HepG2 (cell line): ENCODE measurements around the gene GNG12. TPM values are rescaled to one million over a fixed set of nuclear protein-coding genes. Genes with fewer than 3 reads are reported as not detected.

Experiments
- ATAC-seq: fragments of 200-7000 bp; cut with Tn5 transposase; 3 replicates; pipeline ENCODE4 v1.9.1; 2020; ENCODE audit warnings: mild to moderate bottlenecking, moderate library complexity
- BruUV-seq: library from RNA; stranded (reverse); fragments of 400-500 nt; replicated peaks from 2 replicates; lab custom pipeline; 2021; lab: Mats Ljungman, UMichigan
- CTCF ChIA-PET: fragments of 300-600 bp; formaldehyde crosslinking; extraction: SDS; loops from one replicate; lab custom pipeline; 2021; ENCODE audit warnings: low total read pairs, inconsistent platforms, low intra/inter-chr PET ratio; lab: Yijun Ruan, JAX
- POLR2A ChIA-PET: fragments of 350-600 bp; sonication (Branson Sonifier 250); formaldehyde crosslinking; loops from one replicate; lab custom pipeline; 2020; ENCODE audit warnings: antibody characterized with exemption, inconsistent platforms; lab: Yijun Ruan, JAX
- DNase-seq: peaks from one replicate; pipeline ENCODE4 v3.0.0-alpha.2; 2015; ENCODE audit warnings: low spot score
- FAIRE-seq: peaks from 3 replicates; lab custom pipeline; 2011; peaks lifted over from hg19 to GRCh38; lab: Jason Lieb, UNC
- H2AFZ ChIP-seq: one replicate; pipeline ENCODE4 v1.6.1; 2011; ENCODE audit warnings: low read length, inconsistent platforms
- H3K27ac ChIP-seq: fragments of 300-600 bp; 3 replicates; pipeline ENCODE4 v1.8.0; 2011; ENCODE audit warnings: mixed run types, mild to moderate bottlenecking, mixed read lengths, low read length, inconsistent platforms; ENCODE audit not compliant: insufficient read depth; ENCODE audit errors: extremely low read length
- H3K27me3 ChIP-seq, 2 experiments: fragments of 200-600 bp in 1 of 2; 2 replicates in 1 of 2; 3 replicates in 1 of 2; pipeline versions ENCODE4 v1.6.0 to v1.8.0; 2011; ENCODE audit warnings: low read length in 2 of 2, mild to moderate bottlenecking in 2 of 2, moderate library complexity in 2 of 2, inconsistent platforms in 1 of 2; ENCODE audit not compliant: insufficient read depth in 2 of 2, control insufficient read depth in 1 of 2
- H3K36me3 ChIP-seq, 2 experiments: fragments of 200-600 bp in 1 of 2; replicated peaks in 1 of 2; 2 replicates in 1 of 2; 3 replicates in 1 of 2; pipeline versions ENCODE4 v1.5.1 to v1.8.0; 2011; ENCODE audit warnings: low read length in 2 of 2, inconsistent platforms in 1 of 2; ENCODE audit not compliant: insufficient read depth in 2 of 2, control insufficient read depth in 1 of 2
- H3K4me1 ChIP-seq: 2 replicates; pipeline ENCODE4 v1.5.1; 2012; ENCODE audit warnings: low read length, inconsistent platforms; ENCODE audit not compliant: insufficient read depth
- H3K4me2 ChIP-seq: 2 replicates; pipeline ENCODE4 v1.6.0; 2011; ENCODE audit warnings: low read depth, low read length, inconsistent platforms
- H3K4me3 ChIP-seq, 3 experiments: fragments of 200-600 bp in 1 of 3; sonication (generic), shearing (Covaris generic) in 1 of 3; replicated peaks in 1 of 3; 2 replicates each; pipeline ENCODE4 v1.5.1; 2011 to 2016; ENCODE audit warnings: low read length in 3 of 3, inconsistent platforms in 2 of 3, low read depth in 2 of 3, mild to moderate bottlenecking in 2 of 3, control low read depth in 1 of 3, mixed read lengths in 1 of 3; ENCODE audit not compliant: insufficient read depth in 1 of 3
- H3K79me2 ChIP-seq: one replicate; pipeline ENCODE4 v1.6.1; 2011; ENCODE audit warnings: low read length, inconsistent platforms; ENCODE audit not compliant: insufficient read depth
- H3K9ac ChIP-seq: 2 replicates; pipeline ENCODE4 v1.6.0; 2011; ENCODE audit warnings: mild to moderate bottlenecking, low read depth, low read length, inconsistent platforms; ENCODE audit not compliant: insufficient read depth
- H3K9me3 ChIP-seq: 2 replicates; pipeline ENCODE4 v1.5.1; 2012; ENCODE audit warnings: mild to moderate bottlenecking, low read length
- H4K20me1 ChIP-seq: 2 replicates; pipeline ENCODE4 v1.6.0; 2011; ENCODE audit warnings: inconsistent platforms, mild to moderate bottlenecking, low read length, moderate library complexity; ENCODE audit not compliant: insufficient read depth
- CERS6 ChIP-seq: sonication (generic); formaldehyde crosslinking; IDR thresholded peaks from 2 replicates; pipeline ENCODE4 v1.5.0; 2020; ENCODE audit warnings: missing genetic modification reagents
- GFI1 ChIP-seq: sonication (generic); formaldehyde crosslinking; IDR thresholded peaks from 2 replicates; pipeline ENCODE4 v1.5.0; 2020; ENCODE audit warnings: missing genetic modification reagents, mild to moderate bottlenecking, borderline replicate concordance
- NFE2 ChIP-seq: sonication (generic); formaldehyde crosslinking; IDR thresholded peaks from 2 replicates; pipeline ENCODE4 v1.4.0; 2020; ENCODE audit warnings: missing genetic modification reagents
- NRL ChIP-seq: sonication (generic); formaldehyde crosslinking; IDR thresholded peaks from 2 replicates; pipeline ENCODE4 v1.5.0; 2020; ENCODE audit warnings: missing genetic modification reagents, mild to moderate bottlenecking, moderate library complexity, borderline replicate concordance
- SMARCE1 ChIP-seq: fragments of 450-650 bp; IDR thresholded peaks from 2 replicates; pipeline ENCODE4 v1.6.1; 2017; ENCODE audit warnings: borderline replicate concordance
- SP2 ChIP-seq: sonication (generic); formaldehyde crosslinking; IDR thresholded peaks from 2 replicates; pipeline ENCODE4 v1.5.1; 2020; ENCODE audit warnings: mild to moderate bottlenecking, missing genetic modification reagents
- ZFP36 ChIP-seq: fragments of 150-350 bp; IDR thresholded peaks from 2 replicates; pipeline ENCODE4 v1.6.1; 2018; ENCODE audit warnings: borderline replicate concordance, low read length, low read depth; ENCODE audit not compliant: partially characterized antibody
- ZIK1 ChIP-seq: sonication (generic); formaldehyde crosslinking; IDR thresholded peaks from 2 replicates; pipeline ENCODE4 v1.5.0; 2020; ENCODE audit warnings: mild to moderate bottlenecking, low read depth, missing genetic modification reagents, borderline replicate concordance
- ZKSCAN5 ChIP-seq: sonication (generic); formaldehyde crosslinking; IDR thresholded peaks from 2 replicates; pipeline ENCODE4 v1.5.1; 2020; ENCODE audit warnings: mild to moderate bottlenecking, missing genetic modification reagents
- ZNF17 ChIP-seq: sonication (generic); formaldehyde crosslinking; IDR thresholded peaks from 2 replicates; pipeline ENCODE4 v1.5.0; 2020; ENCODE audit warnings: mild to moderate bottlenecking, missing genetic modification reagents
- ZNF430 ChIP-seq: sonication (generic); formaldehyde crosslinking; IDR thresholded peaks from 2 replicates; pipeline ENCODE4 v1.9.0; 2021; ENCODE audit warnings: mild to moderate bottlenecking, missing genetic modification reagents
- ZNF441 ChIP-seq: sonication (generic); formaldehyde crosslinking; IDR thresholded peaks from 2 replicates; pipeline ENCODE4 v1.7.0; 2021; ENCODE audit warnings: missing genetic modification reagents, borderline replicate concordance
- ZNF468 ChIP-seq: sonication (generic); formaldehyde crosslinking; IDR thresholded peaks from 2 replicates; pipeline ENCODE4 v1.8.0; 2022; ENCODE audit warnings: mild to moderate bottlenecking, moderate library complexity, missing genetic modification reagents
- ZXDC ChIP-seq: sonication (generic); formaldehyde crosslinking; IDR thresholded peaks from 2 replicates; pipeline ENCODE4 v1.5.0; 2020; ENCODE audit warnings: mild to moderate bottlenecking, missing genetic modification reagents
- in situ Hi-C: cut with HindIII; loops from 2 replicates; pipeline ENCODE4 v1.10.0; 2017; ENCODE audit warnings: low pct_unique_long_range_greater_than_20kb; ENCODE audit not compliant: extremely low pct_ligation_motif_present
- intact Hi-C: fragments of 100-400 bp; cut with micrococcal nuclease; formaldehyde crosslinking; loops from one replicate; pipeline ENCODE4 v1.10.0; 2022; ENCODE audit not compliant: unreplicated experiment
- polyA plus RNA-seq, 8 experiments: library from polyadenylated mRNA; depleted of rRNA in 3 of 8; stranded (reverse) in 7 of 8; unstranded in 1 of 8; fragments of >200 nt; fragmentation: Illumina TruSeq in 4 of 8; extraction: Trizol in 4 of 8; gene quantifications; 2 replicates each; pipeline versions ENCODE4 v1.2.1 to v1.2.3, GENCODE V29; 2011 to 2016; ENCODE audit warnings: low read depth in 4 of 8, missing spikeins in 1 of 8, mixed read lengths in 1 of 8; ENCODE audit not compliant: insufficient read depth in 1 of 8
- total RNA-seq, 5 experiments: library from RNA; depleted of rRNA; stranded (reverse); fragments of >200 nt; fragmentation: Illumina TruSeq; extraction: Trizol; gene quantifications; 2 replicates each; pipeline ENCODE4 v1.2.3, GENCODE V29; 2016; ENCODE audit warnings: low read depth in 1 of 5
- TF ChIP-seq, protein P1 (sequence below): sonication (generic); formaldehyde crosslinking; IDR thresholded peaks from 2 replicates; pipeline ENCODE4 v1.5.1; 2020; ENCODE audit warnings: mild to moderate bottlenecking, missing genetic modification reagents, moderate library complexity

Gene GNG12
- total and polyA plus RNA-seq, 2 of the 13 experiments (the other 11 are each of a cell fraction or from before 2014, with no cell fraction given): 0.11 TPM

DNA sequence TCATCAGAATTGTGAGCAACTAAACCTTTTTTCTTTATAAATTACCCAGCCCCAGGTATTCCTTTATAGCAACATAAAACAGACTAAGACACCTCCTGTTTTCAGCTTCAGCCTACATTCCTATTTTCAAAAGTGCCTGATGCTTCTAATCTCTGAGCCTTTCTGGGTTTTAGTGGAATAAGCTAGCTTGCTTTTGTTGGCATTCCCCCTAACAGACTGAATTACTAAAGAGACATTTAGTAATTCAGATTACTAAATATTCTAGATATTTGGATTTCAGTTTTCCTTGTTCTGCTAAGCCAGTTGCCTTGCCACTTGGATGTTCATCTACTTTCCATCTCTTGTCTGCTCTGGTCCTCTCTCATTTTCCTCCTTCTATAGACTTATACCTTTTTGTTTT is 10.5 kb upstream of the GNG12 start:
- Histone ChIP-seq H3K9me3 (no peaks in the 10 kb centered on the region), H3K79me2 (no peaks in the 10 kb centered on the region), H3K4me3 (no peak overlapping the region), H2AFZ (no peak overlapping the region), H3K4me2 (no peak overlapping the region), H3K9ac (no peak overlapping the region), H3K27me3 (no peaks in the 10 kb centered on the region; a peak in 1 of 5 replicates), H3K27ac (no peak overlapping the region), H3K4me1 (no peaks in the 10 kb centered on the region), H4K20me1 (no peaks in the 10 kb centered on the region; the same call in 1 of the 2 replicates), H3K36me3 (no peaks in the 10 kb centered on the region)
- in situ Hi-C loops (no loop called here), intact Hi-C loops (no loop called here)
- FAIRE-seq (no peak), DNase-seq (no peak), ATAC-seq (no peak)
- TF ChIP-seq ZNF468 (CRISPR knock-in tag) (no peak), ZIK1 (CRISPR knock-in tag) (no peak), ZFP36 (no peak), SMARCE1 (no peak), NRL (no peak), CERS6 (no peak), ZXDC (CRISPR knock-in tag) (no peak), ZNF430 (no peak), GFI1 (CRISPR knock-in tag) (no peak), SP2 (no peak), ZKSCAN5 (CRISPR knock-in tag) (no peak), NFE2 (CRISPR knock-in tag) (no peak), ZNF441 (CRISPR knock-in tag) (no peak), ZNF17 (CRISPR knock-in tag) (no peak)
- TF ChIP-seq, protein P1, sequence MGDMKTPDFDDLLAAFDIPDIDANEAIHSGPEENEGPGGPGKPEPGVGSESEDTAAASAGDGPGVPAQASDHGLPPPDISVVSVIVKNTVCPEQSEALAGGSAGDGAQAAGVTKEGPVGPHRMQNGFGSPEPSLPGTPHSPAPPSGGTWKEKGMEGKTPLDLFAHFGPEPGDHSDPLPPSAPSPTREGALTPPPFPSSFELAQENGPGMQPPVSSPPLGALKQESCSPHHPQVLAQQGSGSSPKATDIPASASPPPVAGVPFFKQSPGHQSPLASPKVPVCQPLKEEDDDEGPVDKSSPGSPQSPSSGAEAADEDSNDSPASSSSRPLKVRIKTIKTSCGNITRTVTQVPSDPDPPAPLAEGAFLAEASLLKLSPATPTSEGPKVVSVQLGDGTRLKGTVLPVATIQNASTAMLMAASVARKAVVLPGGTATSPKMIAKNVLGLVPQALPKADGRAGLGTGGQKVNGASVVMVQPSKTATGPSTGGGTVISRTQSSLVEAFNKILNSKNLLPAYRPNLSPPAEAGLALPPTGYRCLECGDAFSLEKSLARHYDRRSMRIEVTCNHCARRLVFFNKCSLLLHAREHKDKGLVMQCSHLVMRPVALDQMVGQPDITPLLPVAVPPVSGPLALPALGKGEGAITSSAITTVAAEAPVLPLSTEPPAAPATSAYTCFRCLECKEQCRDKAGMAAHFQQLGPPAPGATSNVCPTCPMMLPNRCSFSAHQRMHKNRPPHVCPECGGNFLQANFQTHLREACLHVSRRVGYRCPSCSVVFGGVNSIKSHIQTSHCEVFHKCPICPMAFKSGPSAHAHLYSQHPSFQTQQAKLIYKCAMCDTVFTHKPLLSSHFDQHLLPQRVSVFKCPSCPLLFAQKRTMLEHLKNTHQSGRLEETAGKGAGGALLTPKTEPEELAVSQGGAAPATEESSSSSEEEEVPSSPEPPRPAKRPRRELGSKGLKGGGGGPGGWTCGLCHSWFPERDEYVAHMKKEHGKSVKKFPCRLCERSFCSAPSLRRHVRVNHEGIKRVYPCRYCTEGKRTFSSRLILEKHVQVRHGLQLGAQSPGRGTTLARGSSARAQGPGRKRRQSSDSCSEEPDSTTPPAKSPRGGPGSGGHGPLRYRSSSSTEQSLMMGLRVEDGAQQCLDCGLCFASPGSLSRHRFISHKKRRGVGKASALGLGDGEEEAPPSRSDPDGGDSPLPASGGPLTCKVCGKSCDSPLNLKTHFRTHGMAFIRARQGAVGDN (CRISPR knock-in tag): no peak
- no TSS peak for BruUV-seq
- ChIA-PET POLR2A (no interaction called here), CTCF (no interaction called here)
